ENCODE measurements around the gene SPTBN1.

DNA sequence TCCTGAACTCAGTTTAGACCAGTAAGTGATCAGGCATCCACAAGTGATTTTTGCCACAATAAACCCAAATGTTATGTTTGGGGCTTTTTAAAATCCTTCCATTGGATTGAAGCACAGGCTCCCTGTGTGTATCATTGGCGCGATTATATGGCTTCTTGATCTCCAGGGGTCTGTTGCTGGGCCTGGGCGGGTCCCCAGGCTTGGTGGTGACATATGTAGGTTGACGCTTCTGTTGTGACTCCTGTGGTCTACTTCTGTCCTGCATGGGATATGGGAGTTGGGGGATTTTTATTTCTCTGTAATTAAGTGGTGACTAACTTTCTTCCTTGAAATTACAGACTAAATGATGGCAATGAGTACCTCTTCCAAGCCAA lies 211.1 kb downstream of the SPTBN1 start:
- TF ChIP-seq CREB1 (IDR thresholded peaks at IDR 0.05; ENCODE audit: low read depth) (no peak), YY1 (IDR thresholded peaks at IDR 0.05; ENCODE audit: low read depth) (no peak), EGR1 (IDR thresholded peaks at IDR 0.05) (no peak), FOXM1 (IDR thresholded peaks at IDR 0.05; ENCODE audit: borderline replicate concordance, low read depth) (no peak), ZBTB7A (IDR thresholded peaks at IDR 0.05; ENCODE audit: low read depth) (no peak), CEBPB (IDR thresholded peaks at IDR 0.05) (no peak)
- TF ChIP-seq, protein P1, sequence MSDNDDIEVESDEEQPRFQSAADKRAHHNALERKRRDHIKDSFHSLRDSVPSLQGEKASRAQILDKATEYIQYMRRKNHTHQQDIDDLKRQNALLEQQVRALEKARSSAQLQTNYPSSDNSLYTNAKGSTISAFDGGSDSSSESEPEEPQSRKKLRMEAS (IDR thresholded peaks at IDR 0.05), result no peak
